Skeletal muscle tissue (tissue), 4 donors: Measurements from ENCODE around the gene KDM4B. TPM values are rescaled to one million over a fixed set of nuclear protein-coding genes. Genes with fewer than 3 reads are reported as not detected.

Experiments
- H3K27ac ChIP-seq: one replicate; pipeline ENCODE4 v1.7.0; 2013; ENCODE audit warnings: mild to moderate bottlenecking, low read depth, low read length, inconsistent platforms
- H3K27me3 ChIP-seq, 3 donors: one replicate each; pipeline ENCODE4 v1.7.0; 2013; ENCODE audit warnings: low read length in 3 of 3; ENCODE audit not compliant: control insufficient read depth in 3 of 3, insufficient read depth in 3 of 3
- H3K36me3 ChIP-seq, 3 donors: one replicate each; pipeline ENCODE4 v1.7.0; 2013; ENCODE audit warnings: low read length in 3 of 3; ENCODE audit not compliant: control insufficient read depth in 3 of 3, insufficient read depth in 3 of 3
- H3K4me1 ChIP-seq, 3 donors: one replicate each; pipeline ENCODE4 v1.7.0; 2013; ENCODE audit warnings: low read length in 3 of 3, mild to moderate bottlenecking in 3 of 3; ENCODE audit not compliant: control insufficient read depth in 3 of 3, insufficient read depth in 3 of 3
- H3K4me3 ChIP-seq, 3 donors: one replicate each; pipeline ENCODE4 v1.7.0; 2013; ENCODE audit warnings: low read length in 3 of 3
- H3K9ac ChIP-seq, 3 donors: one replicate each; pipeline ENCODE4 v1.7.0; 2013; ENCODE audit warnings: low read length in 3 of 3, mild to moderate bottlenecking in 3 of 3, moderate library complexity in 2 of 3, low read depth in 1 of 3
- H3K9me3 ChIP-seq, 3 donors: one replicate each; pipeline ENCODE4 v1.7.0; 2013; ENCODE audit warnings: low read length in 3 of 3; ENCODE audit not compliant: control insufficient read depth in 3 of 3
- total RNA-seq: library from RNA; depleted of rRNA; stranded (reverse); fragments of >200 nt; gene quantifications from one replicate; pipeline ENCODE4 v1.2.3, GENCODE V29; 2014
- donor health status: Osteomylitis.

KDM4B gene
- total RNA-seq, 1 donor from 2014 or later: 11.5 TPM

DNA sequence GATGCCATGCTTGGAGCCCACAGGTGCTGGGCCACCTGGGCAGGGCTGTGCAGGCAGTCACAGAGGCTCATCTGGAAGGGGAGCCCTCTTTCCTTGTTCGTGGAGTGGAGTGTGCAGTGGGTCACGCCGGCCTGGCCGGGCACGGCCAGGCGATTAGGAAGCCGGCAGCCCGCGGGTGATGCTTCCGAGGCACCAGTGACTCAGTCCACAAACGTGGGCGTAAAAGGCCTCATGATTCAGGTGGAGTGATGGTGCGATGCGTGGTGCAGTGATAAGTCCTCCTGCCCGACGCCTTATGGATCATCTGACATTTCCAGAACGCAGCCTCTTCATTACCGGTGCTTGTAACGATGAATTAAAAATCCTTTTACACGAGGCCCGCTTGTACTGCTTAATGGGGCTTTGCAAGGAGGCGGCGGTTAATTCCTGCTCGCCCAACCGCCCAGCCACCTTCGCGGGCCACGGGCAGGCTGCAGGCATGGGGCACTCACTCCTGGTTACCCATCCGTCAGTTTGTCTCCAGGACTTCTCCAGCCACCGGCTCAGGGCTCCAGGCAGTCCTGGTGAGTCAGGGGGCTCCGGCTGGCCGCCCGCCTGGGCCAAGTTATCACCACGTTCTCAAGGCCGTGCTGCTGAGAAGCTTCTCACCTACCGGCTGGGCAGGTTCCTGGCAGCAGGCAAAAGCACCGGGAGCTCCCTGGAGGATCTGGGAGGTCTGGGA lies 172.4 kb downstream of the KDM4B start:
- H3K4me3 ChIP-seq: no peak overlapping the region
- H3K36me3 ChIP-seq: peaks cover 24 to 51% (median 48%) of the 10 kb centered on the region in 3 donors
- H3K27me3 ChIP-seq: no peaks in the 10 kb centered on the region
- no peak overlapping the region for H3K9ac ChIP-seq
- no peak overlapping the region for H3K27ac ChIP-seq
- H3K4me1 ChIP-seq: peaks cover 0 to 4% (median 0%) of the 10 kb centered on the region in 3 donors
- no peaks in the 10 kb centered on the region for H3K9me3 ChIP-seq

DNA sequence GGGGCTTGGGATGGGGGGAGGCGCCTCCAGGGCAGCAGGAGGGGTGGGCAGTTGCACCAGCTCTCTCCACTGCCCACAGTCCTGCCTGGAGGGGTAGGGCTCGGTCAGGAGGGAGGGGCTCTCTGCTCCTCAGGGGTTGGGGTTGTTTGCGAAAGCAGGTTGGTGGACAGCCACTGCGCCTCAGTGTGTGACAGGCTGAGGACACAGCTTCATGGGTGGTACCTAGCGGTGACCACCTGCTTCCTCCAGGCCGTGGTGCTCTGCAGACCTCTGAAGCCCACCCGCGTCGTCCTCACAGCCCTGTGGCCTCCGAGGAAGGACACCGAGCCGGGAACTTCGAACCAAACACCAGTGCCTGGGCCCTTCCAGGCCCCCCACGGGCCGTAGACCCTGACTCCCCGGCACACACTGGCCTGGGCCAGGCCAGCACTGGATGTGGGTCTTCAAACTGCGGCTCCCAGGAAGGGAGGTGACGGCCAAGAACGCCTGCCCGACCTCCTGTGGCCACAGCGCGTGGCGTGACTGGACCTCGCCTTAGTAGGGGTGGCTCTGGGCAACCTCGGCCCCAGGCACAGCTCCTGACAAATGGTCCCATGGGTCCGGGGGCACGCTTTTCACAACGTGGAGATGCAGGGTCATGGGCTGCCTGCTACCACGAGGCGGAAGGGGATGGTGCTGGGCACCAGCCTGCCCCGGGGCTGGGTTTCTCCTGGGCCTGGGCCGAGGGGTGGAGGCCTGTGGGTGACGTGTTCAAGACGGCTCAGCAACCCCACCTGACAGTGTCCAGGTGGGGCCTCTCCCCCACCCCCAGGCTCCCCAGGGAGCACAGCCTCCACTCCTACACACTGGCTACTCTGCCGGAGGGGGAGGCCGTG lies 173.2 kb downstream of the KDM4B start:
- no peak overlapping the region for H3K27ac ChIP-seq
- H3K9me3 ChIP-seq: no peaks in the 10 kb centered on the region
- no peak overlapping the region for H3K9ac ChIP-seq
- peaks cover 21 to 55% (median 46%) of the 10 kb centered on the region in 3 donors for H3K36me3 ChIP-seq
- no peaks in the 10 kb centered on the region for H3K27me3 ChIP-seq
- peaks cover 0 to 4% (median 0%) of the 10 kb centered on the region in 3 donors for H3K4me1 ChIP-seq
- H3K4me3 ChIP-seq: no peak overlapping the region

DNA sequence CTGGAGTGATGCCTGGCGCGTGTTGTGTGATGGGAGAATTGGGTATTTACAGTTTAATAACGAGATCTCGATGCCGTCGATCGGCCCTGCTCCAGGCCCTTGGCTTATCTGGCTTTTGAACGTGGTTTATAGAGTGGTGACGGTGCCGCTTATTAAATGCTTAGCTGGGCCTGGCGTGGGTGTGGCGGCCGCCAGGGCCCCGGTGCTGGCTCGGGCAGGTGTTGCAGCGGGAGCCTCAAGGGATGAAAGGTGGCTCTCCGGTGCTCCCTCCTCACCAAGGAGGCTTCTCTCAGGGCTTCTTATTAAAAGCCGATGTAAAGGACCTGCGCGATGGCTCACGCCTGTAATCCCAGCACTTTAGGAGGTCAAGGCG lies 173.8 kb downstream of the KDM4B start:
- H3K9ac ChIP-seq: no peak overlapping the region
- no peak overlapping the region for H3K27ac ChIP-seq
- no peak overlapping the region for H3K4me3 ChIP-seq
- peaks cover 19 to 53% (median 44%) of the 10 kb centered on the region in 3 donors for H3K36me3 ChIP-seq
- peaks cover 0 to 4% (median 0%) of the 10 kb centered on the region in 3 donors for H3K4me1 ChIP-seq
- no peaks in the 10 kb centered on the region for H3K27me3 ChIP-seq
- no peaks in the 10 kb centered on the region for H3K9me3 ChIP-seq

DNA sequence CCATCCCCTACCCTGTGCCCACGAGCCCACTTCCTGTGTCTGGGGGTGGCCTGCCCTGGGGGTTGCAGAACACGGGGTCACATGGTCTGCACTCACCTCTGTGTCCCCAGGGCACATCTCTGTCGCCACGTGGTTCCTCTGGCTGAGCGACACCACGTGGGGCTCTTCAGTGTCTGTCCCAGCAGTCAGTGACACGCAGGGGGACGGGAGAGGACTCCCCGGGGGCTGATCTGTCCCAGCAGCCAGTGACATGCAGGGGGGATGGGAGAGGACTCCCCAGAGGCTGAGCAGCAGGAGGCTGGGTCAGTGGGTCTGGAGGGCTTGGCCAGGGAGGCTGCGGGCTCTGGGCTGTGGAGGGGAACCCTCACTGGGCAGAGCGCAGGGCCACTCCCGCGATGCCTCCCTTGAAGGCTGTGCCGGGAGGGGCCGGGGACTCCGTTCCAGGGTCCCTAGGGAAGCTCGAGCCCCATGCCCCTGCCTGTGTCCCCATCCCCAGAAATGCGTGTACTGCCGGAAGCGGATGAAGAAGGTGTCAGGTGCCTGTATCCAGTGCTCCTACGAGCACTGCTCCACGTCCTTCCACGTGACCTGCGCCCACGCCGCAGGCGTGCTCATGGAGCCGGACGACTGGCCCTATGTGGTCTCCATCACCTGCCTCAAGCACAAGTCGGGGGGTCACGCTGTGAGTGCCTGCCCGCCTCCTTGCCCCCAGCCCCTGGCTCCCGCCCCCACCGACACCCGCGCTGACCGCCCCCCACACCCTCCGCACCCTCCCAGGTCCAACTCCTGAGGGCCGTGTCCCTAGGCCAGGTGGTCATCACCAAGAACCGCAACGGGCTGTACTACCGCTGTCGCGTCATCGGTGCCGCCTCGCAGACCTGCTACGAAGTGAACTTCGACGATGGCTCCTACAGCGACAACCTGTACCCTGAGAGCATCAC lies 174.8 kb downstream of the KDM4B start:
- Histone ChIP-seq H3K27ac (no peak overlapping the region), H3K9ac (no peak overlapping the region), H3K4me3 (no peak overlapping the region), H3K9me3 (no peaks in the 10 kb centered on the region), H3K36me3 (peaks cover 14 to 43% (median 38%) of the 10 kb centered on the region in 3 donors), H3K4me1 (peaks cover 3 to 11% (median 4%) of the 10 kb centered on the region in 3 donors), H3K27me3 (no peaks in the 10 kb centered on the region)

DNA sequence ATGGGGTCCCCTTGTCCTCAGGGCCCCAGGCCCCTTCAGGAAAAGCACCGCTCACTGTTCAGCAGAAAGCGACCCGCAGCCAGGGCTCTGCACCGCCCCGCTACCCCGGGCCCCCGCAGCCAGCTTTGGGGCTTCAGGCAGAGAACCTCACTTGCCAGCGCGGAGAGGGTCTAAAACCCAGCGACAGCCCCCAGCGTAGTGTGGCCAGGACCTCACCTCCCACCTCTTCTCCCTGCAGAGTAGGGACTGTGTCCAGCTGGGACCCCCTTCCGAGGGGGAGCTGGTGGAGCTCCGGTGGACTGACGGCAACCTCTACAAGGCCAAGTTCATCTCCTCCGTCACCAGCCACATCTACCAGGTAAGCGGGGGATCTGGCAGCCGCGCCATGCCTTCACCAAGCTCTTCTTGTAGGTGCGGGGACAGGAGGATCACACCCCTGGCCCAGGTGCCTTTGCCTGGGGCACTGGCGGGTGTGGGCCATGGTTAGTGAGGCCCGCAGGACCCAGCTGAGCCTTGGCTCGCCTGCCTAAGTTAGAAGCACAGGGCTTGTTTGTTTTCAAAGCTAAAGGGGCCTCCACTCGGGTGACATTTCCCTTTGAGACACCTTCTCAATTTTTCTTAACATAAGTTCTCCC lies 175.7 kb downstream of the KDM4B start:
- no peak overlapping the region for H3K9ac ChIP-seq
- peaks cover 3 to 11% (median 4%) of the 10 kb centered on the region in 3 donors for H3K4me1 ChIP-seq
- no peak overlapping the region for H3K4me3 ChIP-seq
- H3K27me3 ChIP-seq: no peaks in the 10 kb centered on the region
- no peaks in the 10 kb centered on the region for H3K9me3 ChIP-seq
- H3K36me3 ChIP-seq: peaks cover 14 to 37% (median 35%) of the 10 kb centered on the region in 3 donors
- no peak overlapping the region for H3K27ac ChIP-seq

DNA sequence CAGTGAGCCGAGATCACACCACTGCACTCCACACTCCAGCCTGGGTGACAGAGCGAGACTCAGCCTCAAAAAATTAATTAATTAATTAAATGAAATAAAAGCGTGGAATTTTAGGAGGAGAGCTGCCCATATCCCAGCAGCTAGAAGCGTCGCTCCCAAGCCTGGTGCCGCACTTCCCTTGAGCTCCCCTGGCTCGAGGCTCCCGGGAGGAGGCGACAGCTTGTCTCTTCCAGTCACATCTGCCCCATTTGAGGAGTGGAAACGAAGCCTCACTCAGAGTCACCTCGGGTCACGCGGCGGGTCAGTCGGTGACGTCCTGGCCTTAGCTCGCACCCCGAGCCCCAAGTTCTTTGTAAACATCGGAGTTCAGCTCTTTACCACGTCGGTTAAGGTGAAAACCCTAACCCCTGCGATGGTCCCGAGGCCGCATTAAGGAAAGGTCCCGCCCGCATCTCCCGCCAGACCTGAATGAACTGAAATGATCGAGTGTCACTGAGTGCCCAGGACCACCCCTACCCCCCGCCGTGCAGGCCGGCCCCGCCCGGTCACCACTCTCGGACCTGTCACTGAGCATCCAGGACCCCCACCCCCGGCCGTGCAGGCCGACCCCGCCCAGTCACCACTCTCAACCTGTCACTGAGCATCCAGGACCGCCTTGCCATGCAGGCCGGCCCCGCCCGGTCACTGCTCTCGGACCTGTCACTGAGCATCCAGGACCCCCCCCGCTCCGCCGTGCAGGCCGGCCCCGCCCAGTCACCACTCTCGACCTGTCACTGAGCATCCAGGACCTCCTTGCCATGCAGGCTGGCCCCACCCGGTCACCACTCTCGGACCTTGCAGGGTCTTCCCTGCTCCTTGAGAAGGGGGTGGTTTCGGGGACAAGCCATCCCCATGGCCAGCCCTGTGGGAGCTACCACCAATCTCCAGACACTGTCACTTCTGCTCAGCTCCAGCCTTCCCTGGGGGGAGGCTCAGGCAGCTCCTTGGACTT lies 176.9 kb downstream of the KDM4B start:
- Histone ChIP-seq H3K4me3 (no peak overlapping the region), H3K9me3 (no peaks in the 10 kb centered on the region), H3K4me1 (peaks cover 3 to 10% (median 4%) of the 10 kb centered on the region in 3 donors), H3K27ac (no peak overlapping the region), H3K9ac (no peak overlapping the region), H3K27me3 (no peaks in the 10 kb centered on the region), H3K36me3 (peaks cover 15 to 33% (median 29%) of the 10 kb centered on the region in 3 donors)

DNA sequence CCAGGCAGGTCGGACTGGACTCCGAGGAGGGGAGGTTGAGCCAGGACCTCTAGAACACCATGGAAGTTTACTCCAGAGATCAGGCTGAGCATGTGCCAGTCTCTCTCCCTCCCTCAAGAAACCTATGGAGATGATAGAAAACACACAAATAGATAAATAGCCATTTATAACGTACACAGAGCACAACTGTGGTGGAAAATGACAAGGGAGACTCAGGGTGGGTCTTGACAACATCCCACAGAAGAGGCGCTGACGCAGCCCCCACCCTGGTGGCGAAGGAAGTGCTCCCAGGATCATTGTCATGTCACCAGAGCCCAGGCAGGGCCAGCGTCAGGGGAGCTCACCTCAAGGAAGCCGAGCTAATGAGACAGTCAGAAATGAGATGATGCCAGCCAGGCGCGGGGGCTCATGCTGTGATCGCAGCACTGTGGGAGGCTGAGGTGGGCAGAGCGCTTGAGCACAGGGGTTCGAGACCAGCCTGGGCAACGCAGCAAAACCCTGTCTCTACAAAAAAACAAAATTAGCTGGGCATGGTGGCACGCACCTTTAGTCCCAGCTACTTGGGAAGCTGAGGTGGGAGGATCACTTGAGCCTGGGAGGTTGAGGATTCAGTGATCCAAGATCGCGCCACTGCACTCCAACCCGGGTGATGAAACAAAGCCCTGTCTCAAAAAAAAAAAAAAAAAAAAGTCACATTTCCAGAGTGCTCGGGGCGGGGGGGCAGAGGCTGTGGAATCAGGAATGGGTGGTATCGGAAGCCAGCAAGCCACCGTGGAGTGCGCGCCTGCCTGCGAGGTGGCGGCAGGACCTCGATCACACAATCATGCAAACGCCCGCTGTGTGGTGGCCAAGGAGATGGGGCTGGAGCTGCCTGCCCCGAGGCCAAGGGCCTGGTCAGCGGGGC lies 178.4 kb downstream of the KDM4B start:
- Histone ChIP-seq H3K27me3 (no peaks in the 10 kb centered on the region), H3K9me3 (no peaks in the 10 kb centered on the region), H3K4me1 (peaks cover 3 to 10% (median 4%) of the 10 kb centered on the region in 3 donors), H3K27ac (no peak overlapping the region), H3K36me3 (peaks cover 11 to 31% (median 23%) of the 10 kb centered on the region in 3 donors), H3K4me3 (no peak overlapping the region), H3K9ac (no peak overlapping the region)
